GM12878 (cell line): Measurements from ENCODE around the gene GPBAR1. TPM values are rescaled to one million over a fixed set of nuclear protein-coding genes. Genes with fewer than 3 reads are reported as not detected.
A peak's percentile ranks its signal among the peaks of the same experiment; 100 is the strongest.

ENCODE experiments used
- ATAC-seq: fragments of 200-7000 bp; cut with Tn5 transposase; 3 replicates; pipeline ENCODE4 v1.9.1; 2020; ENCODE audit warnings: mild to moderate bottlenecking, moderate library complexity
- BruUV-seq: library from RNA; stranded (reverse); fragments of 400-500 nt; replicated peaks from 2 replicates; lab custom pipeline; 2021; lab: Mats Ljungman, UMichigan
- CTCF ChIA-PET: fragments of 300-600 bp; sonication (Branson Sonifier 250); formaldehyde crosslinking; extraction: SDS; loops from one replicate; lab custom pipeline; 2021; ENCODE audit warnings: inconsistent platforms; lab: Yijun Ruan, JAX
- POLR2A ChIA-PET: fragments of 350-600 bp; formaldehyde crosslinking; extraction: SDS; loops from one replicate; lab custom pipeline; 2021; ENCODE audit warnings: inconsistent platforms; lab: Charles Lee
- RAD21 ChIA-PET: fragments of 300-600 bp; sonication (Branson Sonifier 250); formaldehyde crosslinking; loops from one replicate; lab custom pipeline; 2023; ENCODE audit warnings: antibody characterized with exemption; ENCODE audit not compliant: unreplicated experiment; lab: Charles Lee
- SMC1A ChIA-PET: fragments of 300-600 bp; sonication (Branson Sonifier 250); formaldehyde crosslinking; loops from one replicate; lab custom pipeline; 2023; ENCODE audit not compliant: unreplicated experiment, uncharacterized antibody; lab: Charles Lee
- DNase-seq: peaks from one replicate; pipeline ENCODE4 v3.0.0-alpha.2; 2011; ENCODE audit warnings: low read depth, low spot score
- FAIRE-seq: peaks from 3 replicates; lab custom pipeline; 2011; peaks lifted over from hg19 to GRCh38; lab: Jason Lieb, UNC
- H2AFZ ChIP-seq: 2 replicates; pipeline ENCODE4 v1.6.0; 2011; ENCODE audit warnings: low read depth, low read length, control low read depth; ENCODE audit not compliant: control insufficient read depth
- H3K27ac ChIP-seq: 2 replicates; pipeline ENCODE4 v1.5.1; 2011; ENCODE audit warnings: control low read depth; ENCODE audit not compliant: control insufficient read depth, insufficient read depth
- H3K27me3 ChIP-seq, 2 experiments: replicated peaks in 1 of 2; 2 replicates each; pipeline versions ENCODE4 v1.6.0 to v1.6.1; 2011; ENCODE audit warnings: low read length in 1 of 2; ENCODE audit not compliant: control insufficient read depth in 2 of 2, insufficient read depth in 2 of 2
- H3K36me3 ChIP-seq, 2 experiments: 2 replicates each; pipeline ENCODE4 v1.5.1; 2011; ENCODE audit warnings: low read length in 1 of 2; ENCODE audit not compliant: control insufficient read depth in 2 of 2, insufficient read depth in 2 of 2
- H3K4me1 ChIP-seq: 2 replicates; pipeline ENCODE4 v1.6.1; 2011; ENCODE audit warnings: mild to moderate bottlenecking, low read length, moderate library complexity, mixed read lengths; ENCODE audit not compliant: control insufficient read depth, insufficient read depth
- H3K4me2 ChIP-seq: 2 replicates; pipeline ENCODE4 v1.6.0; 2011; ENCODE audit warnings: control low read depth; ENCODE audit not compliant: control insufficient read depth, insufficient read depth
- H3K4me3 ChIP-seq: fragments of 200-600 bp; sonication (generic); 2 replicates; pipeline ENCODE4 v1.5.1; 2016
- H3K79me2 ChIP-seq: 2 replicates; pipeline ENCODE4 v1.6.0; 2011; ENCODE audit warnings: low read length; ENCODE audit not compliant: control insufficient read depth, insufficient read depth
- H3K9ac ChIP-seq: 2 replicates; pipeline ENCODE4 v1.8.0; 2011; ENCODE audit warnings: low read length, control low read depth, mixed read lengths; ENCODE audit not compliant: control insufficient read depth, insufficient read depth
- H3K9me3 ChIP-seq: replicated peaks from 3 replicates; pipeline ENCODE4 v1.5.1; 2011; ENCODE audit warnings: mild to moderate bottlenecking, low read length; ENCODE audit not compliant: control insufficient read depth, insufficient read depth
- H4K20me1 ChIP-seq: 2 replicates; pipeline ENCODE4 v1.6.0; 2011; ENCODE audit not compliant: control insufficient read depth, insufficient read depth
- HDAC2 ChIP-seq: fragments of 200-600 bp; sonication (generic); IDR thresholded peaks from 2 replicates; pipeline ENCODE4 v1.6.1; 2017
- IRF4 ChIP-seq: IDR thresholded peaks from 2 replicates; pipeline ENCODE4 v1.6.1; 2011; ENCODE audit warnings: low read depth, low read length
- KDM1A ChIP-seq: fragments of 200-600 bp; sonication (generic); IDR thresholded peaks from 2 replicates; pipeline ENCODE4 v1.6.1; 2016; ENCODE audit warnings: borderline replicate concordance
- NFIC ChIP-seq: IDR thresholded peaks from 2 replicates; pipeline ENCODE4 v1.6.1; 2012; ENCODE audit warnings: low read depth, mild to moderate bottlenecking, inconsistent platforms, low read length, moderate library complexity
- POLR2A ChIP-seq: IDR thresholded peaks from 2 replicates; pipeline ENCODE4 v1.6.1; 2011; ENCODE audit warnings: low read depth, mild to moderate bottlenecking, low read length
- WGBS: methylation state at CpG from one replicate; pipeline ENCODE4 v1.1.6; 2016; ENCODE audit warnings: low lambda C conversion rate; ENCODE audit not compliant: insufficient replicate concordance, insufficient coverage; ENCODE audit errors: missing lambda C conversion rate; 5-methylcytosine and 5-hydroxymethylcytosine counted together
- in situ Hi-C: fragments of 300-500 bp; cut with MboI; formaldehyde crosslinking; loops from 9 replicates; pipeline ENCODE4 v1.14.3; 2018; ENCODE audit warnings: mixed read lengths
- intact Hi-C: fragments of 100-400 bp; cut with micrococcal nuclease; formaldehyde crosslinking; loops from one replicate; pipeline ENCODE4 v1.14.2; 2022; ENCODE audit not compliant: unreplicated experiment
- polyA plus RNA-seq, 11 experiments: library from polyadenylated mRNA; depleted of rRNA in 4 of 11; unstranded in 6 of 11; stranded (reverse) in 5 of 11; fragments of >200 nt; fragmentation: Nextera tagmentation in 4 of 11; fragmentation: Illumina TruSeq in 1 of 11; extraction: Ambion mirVana in 4 of 11; extraction: Trizol in 1 of 11; gene quantifications; 1 replicate in 1 of 11; 2 replicates in 10 of 11; pipeline versions ENCODE4 v1.2.1 to v1.2.3, GENCODE V29; 2011 to 2016; ENCODE audit warnings: inconsistent platforms in 2 of 11, missing spikeins in 2 of 11, low read depth in 1 of 11
- total RNA-seq, 4 experiments: library from RNA; depleted of rRNA in 3 of 4; stranded (reverse); fragments of >200 nt in 3 of 4; fragmentation: Illumina TruSeq in 1 of 4; extraction: Trizol in 1 of 4; gene quantifications; 2 replicates each; pipeline versions ENCODE4 v1.2.1 to v1.2.3, GENCODE V29; 2013 to 2021
- TF ChIP-seq, protein P1 (sequence below): fragments of 150-350 bp; IDR thresholded peaks from 2 replicates; pipeline ENCODE4 v1.6.1; 2016; ENCODE audit warnings: low read depth, low read length

The GPBAR1 gene
- total and polyA plus RNA-seq, 10 of the 15 experiments (the other 5 are each of a cell fraction or from before 2014, with no cell fraction given), result 0.03 to 0.36 (median 0.11) TPM; not detected in 3

GRCh38 chr2:218244665-218245064 lies 16.1 kb upstream of the GPBAR1 start:
- intact Hi-C loops (loop anchor here (5.0 kb wide), 1 partner anchor 57 kb away; no protein-coding TSS in a partner anchor), in situ Hi-C loops (no loop called here)
- RAD21 ChIA-PET, result interaction anchor here (0.5 kb wide), 1 partner anchor 1003 kb away, joined by 3 read pairs; no protein-coding TSS in a partner anchor
- Histone ChIP-seq H3K9ac (no peak overlapping the region), H4K20me1 (no peaks in the 10 kb centered on the region; the same call in 1 of the 2 replicates), H3K9me3 (no peaks in the 10 kb centered on the region), H3K36me3 (peaks cover 38 to 67% of the 10 kb centered on the region in 2 experiments), H3K79me2 (no peaks in the 10 kb centered on the region), H3K4me1 (no peaks in the 10 kb centered on the region), H3K27me3 (no peaks in the 10 kb centered on the region), H3K4me3 (no peak overlapping the region), H3K27ac (no peak overlapping the region), H3K4me2 (no peak overlapping the region), H2AFZ (no peak overlapping the region)
- no TSS peak for BruUV-seq
- DNase-seq, result no peak
- CTCF ChIA-PET, result interaction anchor here (2.1 kb wide), 1 partner anchor 13 kb away, joined by 10 read pairs; no protein-coding TSS in a partner anchor
- POLR2A ChIA-PET, result interaction anchor here (1.4 to 1.7 kb wide), 2 partner anchors 8 to 28 kb away, joined by 3 to 4 read pairs; partner anchors contain the start of gene ARPC2
- no peak for ATAC-seq
- no peak for FAIRE-seq
- SMC1A ChIA-PET, result interaction anchor here (1.5 kb wide), 1 partner anchor 10 kb away, joined by 4 read pairs; no protein-coding TSS in a partner anchor
- 94% methylated on average over 2 of the region's 2 CpGs for WGBS
- TF ChIP-seq HDAC2, result no peak
- TF ChIP-seq KDM1A, result no peak
- TF ChIP-seq, protein P1, sequence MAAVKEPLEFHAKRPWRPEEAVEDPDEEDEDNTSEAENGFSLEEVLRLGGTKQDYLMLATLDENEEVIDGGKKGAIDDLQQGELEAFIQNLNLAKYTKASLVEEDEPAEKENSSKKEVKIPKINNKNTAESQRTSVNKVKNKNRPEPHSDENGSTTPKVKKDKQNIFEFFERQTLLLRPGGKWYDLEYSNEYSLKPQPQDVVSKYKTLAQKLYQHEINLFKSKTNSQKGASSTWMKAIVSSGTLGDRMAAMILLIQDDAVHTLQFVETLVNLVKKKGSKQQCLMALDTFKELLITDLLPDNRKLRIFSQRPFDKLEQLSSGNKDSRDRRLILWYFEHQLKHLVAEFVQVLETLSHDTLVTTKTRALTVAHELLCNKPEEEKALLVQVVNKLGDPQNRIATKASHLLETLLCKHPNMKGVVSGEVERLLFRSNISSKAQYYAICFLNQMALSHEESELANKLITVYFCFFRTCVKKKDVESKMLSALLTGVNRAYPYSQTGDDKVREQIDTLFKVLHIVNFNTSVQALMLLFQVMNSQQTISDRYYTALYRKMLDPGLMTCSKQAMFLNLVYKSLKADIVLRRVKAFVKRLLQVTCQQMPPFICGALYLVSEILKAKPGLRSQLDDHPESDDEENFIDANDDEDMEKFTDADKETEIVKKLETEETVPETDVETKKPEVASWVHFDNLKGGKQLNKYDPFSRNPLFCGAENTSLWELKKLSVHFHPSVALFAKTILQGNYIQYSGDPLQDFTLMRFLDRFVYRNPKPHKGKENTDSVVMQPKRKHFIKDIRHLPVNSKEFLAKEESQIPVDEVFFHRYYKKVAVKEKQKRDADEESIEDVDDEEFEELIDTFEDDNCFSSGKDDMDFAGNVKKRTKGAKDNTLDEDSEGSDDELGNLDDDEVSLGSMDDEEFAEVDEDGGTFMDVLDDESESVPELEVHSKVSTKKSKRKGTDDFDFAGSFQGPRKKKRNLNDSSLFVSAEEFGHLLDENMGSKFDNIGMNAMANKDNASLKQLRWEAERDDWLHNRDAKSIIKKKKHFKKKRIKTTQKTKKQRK, result no peak
- TF ChIP-seq NFIC, result no peak
- TF ChIP-seq IRF4, result no peak
- TF ChIP-seq POLR2A, result peak; percentile 38
